GM11168 (cell line): ENCODE measurements around the gene NFS1.
"Not testable (repeated sequence)": the region's sequence is repeated elsewhere in the genome, so short reads cannot be mapped to it uniquely, and the experiment has no call there.

ENCODE experiments used
- in situ Hi-C: fragments of 300-500 bp; cut with MboI; formaldehyde crosslinking; loops from one replicate; pipeline ENCODE4 v1.12.0; 2022; ENCODE audit warnings: low sequenced_read_pairs; ENCODE audit not compliant: unreplicated experiment

NFS1 gene

GRCh38 chr20:35686872-35687271 lies 12.3 kb downstream of the NFS1 start:
- in situ Hi-C loops = not testable (repeated sequence)

DNA sequence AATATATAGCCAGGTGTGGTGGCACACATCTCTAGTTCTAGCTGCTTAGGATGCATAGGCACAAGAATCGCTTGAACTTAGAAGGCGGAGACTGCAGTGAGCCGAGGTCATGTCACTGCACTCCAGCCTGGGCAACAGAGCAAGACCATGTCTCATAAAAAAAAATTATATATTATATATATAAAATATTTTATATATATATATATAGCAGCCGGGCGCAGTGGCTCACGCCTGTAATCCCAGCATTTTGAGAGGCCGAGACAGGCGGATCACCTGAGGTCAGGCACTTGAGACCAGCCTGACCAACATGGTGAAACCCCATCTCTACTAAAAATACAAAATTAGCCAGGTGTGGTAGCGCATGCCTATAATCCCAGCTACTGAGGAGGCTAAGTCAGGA lies 13.8 kb downstream of the NFS1 start:
- in situ Hi-C loops = not testable (repeated sequence)

DNA sequence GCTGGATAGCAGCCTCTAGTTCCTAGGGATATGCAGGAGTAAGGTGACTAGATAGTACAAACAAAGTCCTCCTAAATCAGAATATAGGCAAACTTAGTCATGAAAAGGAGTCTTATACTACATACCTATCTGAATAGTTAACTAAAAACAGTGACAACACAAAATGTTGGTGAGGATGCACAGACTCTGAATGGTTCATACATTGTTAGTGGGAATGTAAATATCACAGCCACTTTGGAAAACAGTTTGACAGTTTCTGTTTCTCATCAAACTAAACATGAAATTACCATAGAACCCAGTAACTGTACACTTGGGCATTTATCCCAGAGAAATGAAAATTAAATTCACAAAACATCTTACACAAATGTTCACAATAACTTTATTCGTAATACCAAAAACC lies 17.2 kb downstream of the NFS1 start:
- in situ Hi-C loops = no loop called here

DNA sequence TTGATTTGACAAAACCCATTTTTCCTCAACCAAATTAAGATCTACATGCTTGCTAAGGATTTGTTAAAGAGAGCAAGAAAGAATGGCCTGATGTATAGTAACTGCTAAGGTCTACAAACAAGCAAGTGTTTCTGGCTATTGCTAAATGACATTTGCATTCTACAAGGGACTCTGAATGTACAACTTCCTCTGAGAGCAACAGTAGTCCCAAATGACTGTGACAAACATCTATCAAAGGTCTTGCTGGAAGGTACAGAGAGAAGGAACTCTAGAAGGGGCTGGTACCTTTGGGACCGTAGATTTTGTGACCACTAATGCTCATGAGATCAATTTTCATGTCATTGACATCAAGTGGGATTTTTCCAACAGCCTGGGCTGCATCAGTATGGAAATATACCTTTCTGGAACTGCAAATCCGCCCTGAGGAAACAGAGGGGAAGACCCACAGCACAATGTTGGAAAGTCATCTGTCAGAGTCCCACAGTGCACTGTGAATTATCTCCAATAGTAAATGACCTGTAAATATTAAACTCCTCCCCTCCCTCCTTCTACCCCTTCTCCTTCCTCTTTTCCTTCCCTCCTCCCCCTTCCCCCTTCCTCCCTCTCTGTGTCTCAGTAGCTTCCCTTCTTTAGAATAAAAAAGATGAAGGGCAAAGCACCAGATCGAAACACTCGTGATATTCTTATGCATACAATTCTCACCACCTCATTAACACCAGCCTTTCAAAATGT lies 18.5 kb downstream of the NFS1 start:
- in situ Hi-C loops = no loop called here

- in situ Hi-C loops = no loop called here
Measured at GRCh38 chr20:35674921-35675320, 24.2 kb downstream of the NFS1 start.

GRCh38 chr20:35673884-35674283 lies 25.3 kb downstream of the NFS1 start:
- in situ Hi-C loops = no loop called here

DNA sequence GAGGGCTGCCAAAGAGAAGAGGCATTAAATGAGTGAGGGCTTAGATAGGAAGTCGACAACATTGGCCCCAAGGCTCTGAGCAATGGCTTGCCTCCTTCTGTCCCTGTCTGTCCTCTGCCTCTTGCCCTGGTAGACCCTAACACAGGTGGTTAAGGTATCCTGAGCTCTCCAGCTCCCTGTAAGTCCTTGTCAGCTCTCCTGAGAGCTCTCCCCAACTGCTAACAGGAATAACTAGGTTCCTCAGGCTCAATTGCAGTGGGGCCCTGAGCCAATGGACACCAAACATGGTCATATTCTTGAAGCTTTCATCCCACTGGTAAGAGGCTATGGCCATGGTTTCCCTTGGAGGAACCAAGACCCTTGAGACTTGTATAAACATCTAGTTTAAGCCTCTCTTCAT lies 29.5 kb downstream of the NFS1 start:
- in situ Hi-C loops = no loop called here

- in situ Hi-C loops = no loop called here
Measured at GRCh38 chr20:35669221-35669620, 29.9 kb downstream of the NFS1 start.

- in situ Hi-C loops = no loop called here
Measured at GRCh38 chr20:35665949-35666288, 33.2 kb downstream of the NFS1 start.

GRCh38 chr20:35664466-35665206 lies 34.5 kb downstream of the NFS1 start, which contains the start of the genes CPNE1 and RBM12:
TSS of gene CPNE1 (minus strand) at chr20:35664900. CDS start at chr20:35632923, 31,977 bp downstream.
TSS of gene RBM12 (minus strand) at chr20:35664900. CDS start at chr20:35655322, 9,578 bp downstream.
- in situ Hi-C loops = no loop called here

DNA sequence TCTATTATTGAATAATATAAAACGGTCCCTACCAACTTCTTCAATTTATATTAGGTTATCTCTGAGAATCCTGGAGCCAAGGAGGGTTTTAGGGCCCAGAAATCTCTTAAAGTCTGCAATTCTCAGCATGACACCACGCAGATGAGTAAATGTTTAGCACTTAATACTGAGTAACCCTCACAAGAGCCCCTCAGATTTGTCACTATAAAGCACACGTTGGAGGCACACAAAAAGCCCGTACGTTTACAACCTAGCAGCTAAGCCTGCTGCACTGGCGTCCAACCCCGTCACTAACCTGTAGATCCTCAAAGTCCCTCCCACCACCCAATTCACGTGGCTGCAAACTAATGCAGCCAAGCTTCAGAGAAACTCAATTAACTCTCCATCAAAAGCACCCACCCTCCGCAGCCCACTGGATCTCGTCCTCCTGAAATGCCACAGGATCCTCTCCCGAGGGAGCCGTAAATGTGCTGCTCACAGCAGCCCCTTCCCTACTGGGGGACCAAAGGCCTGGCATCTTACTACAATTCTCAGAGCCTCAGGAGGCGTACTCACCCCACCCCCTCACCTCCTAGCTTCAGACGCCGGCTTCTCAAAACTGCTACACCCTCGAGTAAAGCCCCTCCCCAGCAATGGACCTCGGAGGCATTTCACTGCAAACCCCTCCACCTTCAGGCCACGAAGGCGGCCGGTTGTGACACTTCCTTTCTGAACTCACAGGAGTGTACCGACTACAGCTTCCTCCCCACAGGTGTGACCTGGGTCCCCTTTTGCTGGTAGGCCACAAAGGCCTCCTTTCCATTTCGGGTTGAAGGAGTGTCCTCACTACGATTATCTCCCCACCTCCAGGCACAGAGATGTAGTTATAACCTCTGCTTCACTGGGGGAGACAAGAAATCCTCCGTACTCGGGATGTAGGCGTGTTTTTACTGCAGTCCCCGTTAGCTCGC lies 35.4 kb downstream of the NFS1 start:
- in situ Hi-C loops = no loop called here

DNA sequence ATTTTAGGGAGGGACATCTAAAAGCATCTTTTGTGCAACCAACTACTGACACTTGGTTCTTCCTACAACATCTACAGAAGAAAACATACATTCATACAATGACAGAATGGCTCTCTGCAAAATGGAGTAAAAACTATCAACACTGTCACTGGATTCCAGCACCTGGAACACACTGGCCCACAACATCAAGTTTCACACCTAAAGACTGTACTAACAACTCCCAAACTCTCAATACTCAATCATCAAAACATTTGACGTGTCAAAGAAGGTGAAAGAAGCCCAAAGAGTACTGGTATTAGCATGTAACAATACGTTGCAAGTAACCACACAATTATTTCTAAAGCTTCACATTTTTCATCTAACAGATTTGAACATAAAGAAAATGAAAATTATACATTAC lies 36.6 kb downstream of the NFS1 start:
- in situ Hi-C loops = no loop called here

DNA sequence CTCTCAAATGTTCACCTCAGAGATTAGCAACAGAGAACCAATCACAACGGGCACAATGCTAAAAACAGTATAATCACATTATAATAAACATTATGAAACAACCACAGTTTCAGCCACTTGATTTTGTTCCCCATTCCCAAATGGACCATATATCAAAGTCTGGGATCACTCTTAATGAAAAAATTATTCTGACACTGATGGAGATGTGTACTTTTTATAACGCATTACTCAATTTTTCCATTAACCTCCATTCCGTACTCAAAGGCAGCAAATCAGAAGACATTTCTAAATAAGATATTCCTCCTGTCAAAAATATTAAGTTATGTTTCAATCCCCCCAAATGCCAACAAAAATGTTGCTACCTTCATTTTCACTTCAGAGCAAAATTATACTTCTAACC lies 37.2 kb downstream of the NFS1 start:
- in situ Hi-C loops = no loop called here

GRCh38 chr20:35661053-35661452 lies 38.1 kb downstream of the NFS1 start:
- in situ Hi-C loops = no loop called here

- in situ Hi-C loops = no loop called here
Measured at GRCh38 chr20:35660122-35660937, 38.8 kb downstream of the NFS1 start.

GRCh38 chr20:35657271-35657670 lies 41.9 kb downstream of the NFS1 start:
- in situ Hi-C loops = no loop called here

DNA sequence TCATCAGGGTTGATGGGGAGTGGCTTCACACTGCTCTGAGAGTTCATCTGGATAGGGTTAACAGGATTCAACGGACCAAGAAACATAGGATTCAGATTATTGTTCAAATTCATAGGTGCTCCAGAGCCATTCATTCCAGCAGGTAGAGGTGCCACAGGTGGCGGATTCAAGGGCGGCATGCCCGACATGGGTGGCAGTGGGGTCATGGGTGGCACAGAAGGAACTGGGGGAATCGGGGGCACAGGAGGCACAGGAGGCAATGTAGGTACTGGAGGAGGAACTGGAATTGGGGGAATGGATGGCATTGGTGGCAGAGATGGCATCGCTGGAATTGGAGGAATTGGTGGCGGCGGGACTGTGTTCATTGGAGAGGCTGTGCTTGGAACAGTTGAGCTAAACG lies 44.7 kb downstream of the NFS1 start:
- in situ Hi-C loops = no loop called here

GRCh38 chr20:35653893-35654292 lies 45.3 kb downstream of the NFS1 start:
- in situ Hi-C loops = no loop called here

GRCh38 chr20:35653430-35653734 lies 45.8 kb downstream of the NFS1 start:
- in situ Hi-C loops = no loop called here
